ENCODE results near the gene OTUD4. TPM values are rescaled to one million over a fixed set of nuclear protein-coding genes. Genes with fewer than 3 reads are reported as not detected.

Gene OTUD4
- total RNA-seq, 1 donor from 2014 or later: 22.7 TPM

- Mint-ChIP-seq H3K4me3 (ENCODE audit: unreplicated experiment) (no peak overlapping the region), H3K27me3 (ENCODE audit: unreplicated experiment) (no peaks in the 10 kb centered on the region), H3K36me3 (ENCODE audit: unreplicated experiment) (no peaks in the 10 kb centered on the region), H3K9me3 (ENCODE audit: unreplicated experiment) (peaks cover 1% of the 10 kb centered on the region), H3K4me1 (ENCODE audit: low read depth, unreplicated experiment) (peaks cover 3% of the 10 kb centered on the region), H3K27ac (ENCODE audit: unreplicated experiment) (no peak overlapping the region)
- DNase-seq: no peak
- TF ChIP-seq CTCF (IDR thresholded peaks at IDR 0.05; ENCODE audit: partially characterized antibody, unreplicated experiment): no peak
These were observed 18.8 kb upstream of the OTUD4 start for GRCh38 chr4:145199051-145199716.

GRCh38 chr4:145196747-145197146 lies 16.4 kb upstream of the OTUD4 start:
- peaks cover 1% of the 10 kb centered on the region for H3K9me3 Mint-ChIP-seq (ENCODE audit: unreplicated experiment)
- no peak for DNase-seq
- no peaks in the 10 kb centered on the region for H3K36me3 Mint-ChIP-seq (ENCODE audit: unreplicated experiment)
- no peak overlapping the region for H3K27ac Mint-ChIP-seq (ENCODE audit: unreplicated experiment)
- no peaks in the 10 kb centered on the region for H3K27me3 Mint-ChIP-seq (ENCODE audit: unreplicated experiment)
- H3K4me1 Mint-ChIP-seq (ENCODE audit: low read depth, unreplicated experiment): peaks cover 3% of the 10 kb centered on the region
- no peak for TF ChIP-seq CTCF (IDR thresholded peaks at IDR 0.05; ENCODE audit: partially characterized antibody, unreplicated experiment)
- no peak overlapping the region for H3K4me3 Mint-ChIP-seq (ENCODE audit: unreplicated experiment)

- H3K4me3 Mint-ChIP-seq (ENCODE audit: unreplicated experiment): no peak overlapping the region
- peaks cover 3% of the 10 kb centered on the region for H3K4me1 Mint-ChIP-seq (ENCODE audit: low read depth, unreplicated experiment)
- H3K27me3 Mint-ChIP-seq (ENCODE audit: unreplicated experiment): no peaks in the 10 kb centered on the region
- no peak for TF ChIP-seq CTCF (IDR thresholded peaks at IDR 0.05; ENCODE audit: partially characterized antibody, unreplicated experiment)
- peaks cover 1% of the 10 kb centered on the region for H3K9me3 Mint-ChIP-seq (ENCODE audit: unreplicated experiment)
- H3K36me3 Mint-ChIP-seq (ENCODE audit: unreplicated experiment): no peaks in the 10 kb centered on the region
- no peak overlapping the region for H3K27ac Mint-ChIP-seq (ENCODE audit: unreplicated experiment)
- no peak for DNase-seq
These were observed 15.0 kb upstream of the OTUD4 start for GRCh38 chr4:145195167-145195952.

- no peak overlapping the region for H3K4me3 Mint-ChIP-seq (ENCODE audit: unreplicated experiment)
- no peak overlapping the region for H3K27ac Mint-ChIP-seq (ENCODE audit: unreplicated experiment)
- H3K36me3 Mint-ChIP-seq (ENCODE audit: unreplicated experiment): no peaks in the 10 kb centered on the region
- no peak for DNase-seq
- TF ChIP-seq CTCF (IDR thresholded peaks at IDR 0.05; ENCODE audit: partially characterized antibody, unreplicated experiment): no peak
- H3K9me3 Mint-ChIP-seq (ENCODE audit: unreplicated experiment): no peaks in the 10 kb centered on the region
- no peaks in the 10 kb centered on the region for H3K4me1 Mint-ChIP-seq (ENCODE audit: low read depth, unreplicated experiment)
- no peaks in the 10 kb centered on the region for H3K27me3 Mint-ChIP-seq (ENCODE audit: unreplicated experiment)
These were observed 9.6 kb upstream of the OTUD4 start for GRCh38 chr4:145189981-145190380.

GRCh38 chr4:145186729-145187128 lies 6.3 kb upstream of the OTUD4 start:
- H3K27ac Mint-ChIP-seq (ENCODE audit: unreplicated experiment): no peak overlapping the region

More at GRCh38 chr4:145186729-145187128, 6.3 kb upstream of the OTUD4 start:
- Mint-ChIP-seq H3K27me3 (ENCODE audit: unreplicated experiment) (no peaks in the 10 kb centered on the region), H3K4me1 (ENCODE audit: low read depth, unreplicated experiment) (no peaks in the 10 kb centered on the region), H3K9me3 (ENCODE audit: unreplicated experiment) (no peaks in the 10 kb centered on the region), H3K4me3 (ENCODE audit: unreplicated experiment) (no peak overlapping the region), H3K36me3 (ENCODE audit: unreplicated experiment) (no peaks in the 10 kb centered on the region)
- no peak for TF ChIP-seq CTCF (IDR thresholded peaks at IDR 0.05; ENCODE audit: partially characterized antibody, unreplicated experiment)
- no peak for DNase-seq
